ENCODE data around the gene ADGRL2. TPM values are rescaled to one million over a fixed set of nuclear protein-coding genes. Genes with fewer than 3 reads are reported as not detected.

The ADGRL2 gene
- total RNA-seq, 1 donor from 2014 or later: 40.5 TPM

DNA sequence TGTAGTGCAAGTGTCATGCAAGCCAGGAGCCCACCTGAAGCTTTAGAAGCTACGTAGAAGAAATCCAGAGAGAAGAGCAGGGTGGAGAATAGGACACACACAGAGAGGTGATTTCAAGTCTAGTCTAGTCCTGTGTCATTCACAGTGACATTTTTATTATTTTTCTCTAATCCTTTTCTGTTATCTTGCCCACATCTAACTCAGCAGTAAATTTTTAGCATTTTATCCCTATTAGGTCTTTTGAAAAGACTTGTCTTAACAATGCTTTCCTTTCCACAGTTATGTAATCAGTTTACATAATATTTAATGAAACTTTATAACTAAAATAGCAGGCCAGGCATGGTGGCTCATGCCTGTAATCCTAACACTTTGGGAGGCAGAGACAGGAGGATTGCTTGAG, 198.6 kb downstream of the ADGRL2 start:
- ATAC-seq: no peak

- ATAC-seq: no peak
Measured at GRCh38 chr1:82000221-82000620, 199.5 kb downstream of the ADGRL2 start.

- ATAC-seq: no peak
Measured at GRCh38 chr1:82001345-82001744, 200.6 kb downstream of the ADGRL2 start.

GRCh38 chr1:82007804-82008203, 207.1 kb downstream of the ADGRL2 start:
- ATAC-seq: no peak

DNA sequence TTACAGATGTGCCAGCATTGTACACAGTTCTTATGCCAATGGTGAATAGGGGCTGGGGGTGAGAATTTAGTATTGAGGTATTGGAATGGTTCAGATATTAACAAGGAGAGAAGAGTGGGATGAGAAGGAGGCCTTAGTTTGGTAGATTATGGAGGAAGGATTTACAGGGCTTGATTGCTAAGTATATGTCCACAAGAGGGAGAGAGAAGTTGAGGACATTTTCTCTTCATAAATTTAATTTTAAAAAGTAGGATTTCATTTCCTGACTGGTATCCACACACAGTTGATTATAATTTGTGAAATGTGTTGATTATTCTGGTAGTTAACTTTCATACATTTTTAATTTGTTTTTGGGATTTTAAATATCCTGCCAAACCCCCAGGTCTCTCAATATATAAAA, 213.0 kb downstream of the ADGRL2 start:
- no peak for ATAC-seq

DNA sequence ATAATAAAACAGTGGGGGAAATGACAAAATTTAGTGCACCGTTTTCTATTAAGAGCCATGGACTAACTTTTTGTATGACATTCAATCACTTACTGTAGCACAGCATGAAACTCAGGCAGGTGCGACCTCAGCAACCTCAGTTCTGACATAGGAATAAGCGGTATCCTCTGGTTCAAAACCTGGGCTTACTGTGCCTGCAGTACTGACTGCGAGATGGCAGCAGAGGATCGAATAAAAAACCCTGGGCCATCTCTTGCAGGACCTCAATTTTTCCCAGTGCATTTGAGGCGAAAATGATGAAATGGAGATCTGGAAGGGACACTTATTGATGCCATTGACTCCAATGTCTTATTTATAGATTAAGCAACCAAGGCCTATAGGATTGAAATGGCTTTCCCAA, 214.7 kb downstream of the ADGRL2 start:
- ATAC-seq: no peak

GRCh38 chr1:82018319-82018718, 217.6 kb downstream of the ADGRL2 start:
- no peak for ATAC-seq

DNA sequence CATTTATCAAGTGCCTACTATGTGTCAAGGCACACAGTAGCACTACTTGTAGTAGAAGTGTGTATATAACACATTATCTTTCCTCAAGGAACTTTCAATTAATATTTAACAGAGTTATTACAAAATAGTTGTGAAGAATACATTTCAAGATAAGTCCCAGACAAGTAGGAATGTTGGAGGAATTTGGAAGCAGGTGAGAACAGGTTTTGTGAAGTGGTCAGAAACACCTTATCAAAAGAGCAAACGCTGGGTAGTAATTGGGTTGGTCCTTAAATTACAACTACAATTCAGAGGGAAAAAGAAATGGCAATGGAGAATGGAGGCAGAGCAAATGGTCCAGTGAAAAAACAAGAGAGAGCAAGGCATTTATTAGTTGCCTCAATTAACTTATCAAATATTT, 218.8 kb downstream of the ADGRL2 start:
- ATAC-seq: no peak

DNA sequence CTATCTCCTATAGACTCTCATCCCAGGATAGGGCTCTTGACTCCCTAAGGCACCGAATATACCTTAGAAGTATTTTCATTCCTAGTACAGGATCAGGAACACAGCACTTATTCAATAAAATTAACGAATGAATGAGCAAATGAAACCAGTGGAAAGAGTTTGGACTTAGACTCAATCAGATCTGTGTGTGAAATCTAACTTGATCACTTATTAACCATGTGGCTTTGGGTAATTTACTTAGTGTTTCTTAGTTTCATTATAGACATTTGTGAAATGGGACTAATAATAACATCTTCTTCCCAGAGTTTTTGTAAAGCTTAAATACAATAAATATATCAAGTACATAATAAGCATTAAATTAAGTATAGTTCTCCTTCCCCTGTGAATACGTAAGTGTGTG, 230.1 kb downstream of the ADGRL2 start:
- ATAC-seq: no peak

- ATAC-seq: no peak
Measured at GRCh38 chr1:82032068-82032467, 231.3 kb downstream of the ADGRL2 start.

- ATAC-seq: no peak
Measured at GRCh38 chr1:82034812-82035211, 234.1 kb downstream of the ADGRL2 start.

Data from esophagus mucosa (tissue), 1 donor.